Choroid plexus epithelial cell (primary cell): Measurements from ENCODE around the gene MTHFD2L.
"Not testable (repeated sequence)": the region's sequence is repeated elsewhere in the genome, so short reads cannot be mapped to it uniquely, and the experiment has no call there.

Experiments used
- DNase-seq: peaks from one replicate; pipeline ENCODE4 v3.0.0-alpha.2; 2010; ENCODE audit warnings: low read depth
- H3K4me3 ChIP-seq: 2 replicates; pipeline ENCODE4 v1.5.1; 2011; ENCODE audit warnings: low read depth, mild to moderate bottlenecking, control low read depth, low read length, moderate library complexity
- CTCF ChIP-seq: conservative IDR thresholded peaks from 2 replicates; pipeline ENCODE4 v1.5.1; 2011; ENCODE audit warnings: low read depth, mild to moderate bottlenecking, control low read depth, inconsistent platforms, low read length, moderate library complexity

The MTHFD2L gene

DNA sequence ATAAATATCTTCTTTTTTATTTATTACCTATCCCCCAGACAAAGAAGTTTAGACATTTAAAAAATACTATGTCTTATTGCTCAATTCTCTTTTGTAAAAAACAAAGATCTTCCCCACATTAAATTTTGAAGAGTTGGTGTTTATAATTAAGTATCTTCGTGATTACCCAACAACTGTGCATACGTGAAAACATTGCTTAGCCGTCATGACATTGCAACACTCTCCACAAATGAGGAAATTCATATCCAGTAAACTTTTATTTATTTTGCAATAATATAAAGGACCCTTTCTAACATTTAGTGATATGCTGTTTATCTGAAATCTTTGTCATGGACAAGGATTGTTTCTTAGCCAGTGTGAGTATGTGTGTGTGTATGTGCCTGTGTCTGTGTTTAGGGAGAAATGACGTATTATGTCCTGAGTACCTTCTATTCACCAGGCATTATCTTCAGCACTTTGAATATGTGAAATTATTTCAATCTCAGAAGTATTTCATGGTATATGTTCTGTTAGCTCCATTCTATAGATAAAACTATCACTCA, 180.9 kb downstream of the MTHFD2L start:
- peak; percentile 10 for DNase-seq
- no peak for TF ChIP-seq CTCF
- no peak overlapping the region for H3K4me3 ChIP-seq

GRCh38 chr4:74339501-74339900, 181.6 kb downstream of the MTHFD2L start:
- no peak for TF ChIP-seq CTCF
- no peak for DNase-seq
- no peak overlapping the region for H3K4me3 ChIP-seq

- H3K4me3 ChIP-seq, DNase-seq: not testable (repeated sequence)
Observed at GRCh38 chr4:74340421-74340820, 182.5 kb downstream of the MTHFD2L start.

- no peak for TF ChIP-seq CTCF
- no peak for DNase-seq
- no peak overlapping the region for H3K4me3 ChIP-seq
Observed at GRCh38 chr4:74344031-74344430, 186.1 kb downstream of the MTHFD2L start.
